HG03571 (cell line): ENCODE measurements around the gene ARF6.
"Not testable (repeated sequence)": the region's sequence is repeated elsewhere in the genome, so short reads cannot be mapped to it uniquely, and the experiment has no call there.

Experiments
- ATAC-seq: cut with Tn5 transposase; IDR thresholded peaks from one replicate; pipeline ENCODE4 v1.9.1; 2021; ENCODE audit not compliant: unreplicated experiment

ARF6 gene

DNA sequence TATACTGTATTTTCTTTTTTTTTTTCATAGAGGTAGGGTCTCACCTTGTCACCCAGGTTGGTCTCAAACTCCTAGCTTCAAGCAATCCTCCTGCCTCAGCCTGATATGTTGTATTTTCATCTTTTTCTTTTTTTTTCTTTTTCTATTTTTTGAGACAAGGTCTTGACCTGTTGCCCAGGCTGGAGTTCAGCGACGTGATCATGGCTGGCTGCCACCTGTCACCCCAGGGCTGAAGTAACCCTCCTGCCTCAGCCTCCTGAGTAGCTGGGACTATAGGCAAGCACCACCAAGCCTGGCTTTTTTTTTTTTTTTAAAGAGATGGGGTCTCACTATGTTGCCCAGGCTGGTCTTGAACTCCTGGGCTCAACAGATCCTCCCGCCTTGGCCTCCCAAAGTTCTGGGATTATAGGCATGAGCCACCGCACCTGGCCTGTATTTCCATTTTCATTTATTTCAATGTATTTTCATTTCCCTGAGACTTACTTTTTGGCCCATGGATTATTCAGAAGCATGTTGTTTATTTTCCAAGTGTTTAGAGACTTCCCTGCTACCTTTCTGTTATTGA is 16.2 kb upstream of the ARF6 start:
- no peak for ATAC-seq

DNA sequence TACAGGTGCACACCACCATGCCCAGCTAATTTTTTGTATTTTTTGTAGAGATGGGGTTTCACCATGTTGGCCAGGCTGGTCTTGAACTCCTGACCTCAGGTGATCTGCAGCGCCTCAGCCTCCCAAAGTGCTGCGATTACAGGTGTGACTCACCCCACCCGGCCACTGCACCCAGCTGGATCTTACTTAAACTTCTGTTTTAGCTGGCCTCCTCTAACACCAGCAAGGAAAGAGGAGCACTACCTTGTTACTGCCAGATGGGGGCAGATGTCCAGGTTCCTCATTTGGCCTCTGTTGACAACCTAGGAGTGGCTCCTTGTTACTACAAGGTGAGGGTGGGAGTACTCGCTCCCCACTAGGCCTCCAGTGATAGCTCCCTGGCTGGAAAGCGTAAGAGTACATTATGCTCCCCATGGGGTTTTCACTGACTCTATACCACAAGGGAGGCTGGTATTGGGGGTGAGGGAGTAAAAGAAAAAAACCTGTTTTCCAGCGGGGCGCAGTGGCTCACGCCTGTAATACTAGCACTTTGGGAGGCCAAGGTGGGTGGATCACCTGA is 13.2 kb upstream of the ARF6 start:
- peak; percentile 77 for ATAC-seq

DNA sequence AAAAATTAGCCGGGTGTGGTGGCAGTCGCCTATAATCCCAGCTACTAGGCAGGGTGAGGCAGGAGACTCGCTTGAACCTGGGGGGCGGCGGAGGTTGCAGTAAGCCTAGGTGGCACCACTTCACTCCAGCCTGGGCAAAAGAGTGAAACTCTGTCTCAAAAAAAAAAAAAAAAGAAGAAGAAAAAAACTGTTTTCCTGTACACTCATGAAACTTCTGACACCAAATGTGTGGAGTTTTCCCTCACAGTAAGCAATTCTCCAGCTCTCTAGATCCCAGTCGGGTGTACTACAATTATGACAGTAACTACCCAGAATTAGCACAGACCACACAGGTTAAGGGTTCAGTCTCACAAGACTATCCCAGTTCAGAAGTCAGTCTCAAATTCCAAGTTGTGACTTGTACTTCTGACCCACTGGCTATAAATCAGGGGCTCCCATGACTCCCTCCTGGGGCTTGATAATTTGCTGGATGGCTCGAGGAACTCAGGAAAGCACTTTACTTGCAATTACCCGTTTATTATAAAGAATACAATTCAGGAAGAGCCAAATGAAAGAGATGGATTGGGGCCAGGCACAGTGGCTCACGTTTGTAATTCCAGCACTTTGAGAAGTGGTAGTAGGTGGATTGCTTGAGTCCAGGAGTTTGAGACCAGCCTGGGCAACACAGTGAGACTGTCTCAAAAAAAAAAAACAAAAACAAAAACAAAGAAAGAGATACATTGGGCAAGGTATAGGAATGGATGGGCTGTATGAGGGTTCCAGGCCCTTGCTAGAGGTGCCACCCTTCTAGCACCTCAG is 12.4 kb upstream of the ARF6 start:
- ATAC-seq = no peak

DNA sequence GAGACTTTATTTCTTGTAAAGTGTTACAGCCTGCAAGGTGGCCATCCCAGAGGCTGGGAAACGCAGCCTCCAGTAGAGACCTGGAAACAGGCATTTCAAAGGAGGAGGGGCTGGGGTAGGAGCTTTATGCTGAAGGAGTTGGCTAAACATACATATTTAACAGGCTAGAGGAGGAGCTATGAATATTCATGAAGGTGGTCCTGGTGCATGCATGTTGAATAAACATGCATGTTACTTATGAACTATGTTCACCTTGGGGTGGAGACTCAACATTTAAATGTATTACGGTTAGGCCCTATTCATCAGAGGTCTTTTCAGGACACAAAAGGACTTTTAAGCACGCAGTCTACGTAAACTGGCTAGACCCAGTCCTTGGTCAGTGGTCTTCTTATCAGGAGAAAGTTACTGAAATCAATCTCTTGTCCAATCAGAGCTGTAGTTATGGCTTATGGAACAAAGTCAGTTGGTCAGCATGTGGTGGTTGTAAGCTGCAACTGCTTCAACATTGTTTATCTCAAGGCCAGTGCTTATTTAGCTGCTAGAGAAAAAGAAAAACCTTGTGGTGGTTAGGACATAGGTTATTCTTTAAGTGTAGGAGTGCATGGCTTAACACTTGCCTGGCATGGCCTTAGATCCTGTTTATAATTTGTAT is 11.4 kb upstream of the ARF6 start:
- no peak for ATAC-seq

DNA sequence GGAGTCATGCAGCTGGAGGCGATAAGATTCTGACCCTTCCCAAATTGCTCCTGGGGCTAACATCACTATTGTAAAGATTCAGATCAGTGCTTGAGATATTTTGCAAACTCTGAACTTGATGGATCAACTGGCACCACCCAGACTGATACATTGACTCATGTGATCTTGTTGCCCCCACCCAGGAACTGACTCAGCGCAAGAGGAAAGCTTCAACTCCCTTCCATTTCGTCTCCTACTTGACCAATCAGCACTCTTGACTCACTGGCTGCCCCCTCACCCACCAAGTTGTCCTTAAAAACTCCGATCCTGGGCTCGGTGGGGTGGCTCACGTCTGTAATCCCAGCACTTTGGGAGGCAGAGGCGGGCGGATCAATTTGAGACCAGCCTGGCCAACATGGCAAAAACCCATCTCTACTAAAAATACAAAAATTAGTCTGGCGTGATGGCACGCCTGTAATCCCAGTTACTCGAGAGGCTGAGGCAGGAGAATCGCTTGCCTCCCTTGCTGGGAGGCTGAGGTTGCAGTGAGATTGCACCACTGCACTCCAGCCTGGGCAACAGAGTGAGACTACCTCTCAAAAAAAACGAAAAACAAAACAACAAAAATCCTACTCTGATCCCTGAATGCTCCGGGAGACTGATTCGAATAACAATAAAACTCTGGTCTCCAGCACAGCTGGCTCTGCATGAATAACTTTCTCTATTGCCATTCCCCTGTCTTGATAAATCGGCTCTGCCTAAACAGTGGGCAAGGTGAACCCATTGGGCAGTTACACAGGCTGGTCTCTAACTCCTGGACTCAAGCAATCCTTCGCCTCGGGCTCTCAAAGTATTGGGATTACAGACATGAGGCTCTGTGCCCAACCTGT is 9.8 kb upstream of the ARF6 start:
- ATAC-seq = no peak

DNA sequence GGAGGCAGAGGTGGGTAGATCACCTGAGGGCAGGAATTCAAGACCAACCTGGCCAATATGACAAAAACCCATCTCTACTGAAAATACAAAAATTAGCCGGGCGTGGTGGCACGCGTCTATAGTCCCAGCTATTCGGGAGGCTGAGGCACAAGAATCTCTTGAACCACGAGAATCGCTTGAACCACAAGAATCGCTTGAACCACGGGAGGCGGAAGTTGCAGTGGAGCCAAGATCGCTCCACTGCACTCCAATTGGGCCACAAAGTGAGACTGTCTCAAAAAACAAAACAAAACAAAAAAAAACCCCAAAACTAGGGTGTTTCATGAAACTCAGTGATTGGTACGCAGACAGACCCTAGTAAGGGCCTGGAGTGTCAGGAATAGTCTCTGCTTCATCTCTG is 6.4 kb upstream of the ARF6 start:
- ATAC-seq = no peak

DNA sequence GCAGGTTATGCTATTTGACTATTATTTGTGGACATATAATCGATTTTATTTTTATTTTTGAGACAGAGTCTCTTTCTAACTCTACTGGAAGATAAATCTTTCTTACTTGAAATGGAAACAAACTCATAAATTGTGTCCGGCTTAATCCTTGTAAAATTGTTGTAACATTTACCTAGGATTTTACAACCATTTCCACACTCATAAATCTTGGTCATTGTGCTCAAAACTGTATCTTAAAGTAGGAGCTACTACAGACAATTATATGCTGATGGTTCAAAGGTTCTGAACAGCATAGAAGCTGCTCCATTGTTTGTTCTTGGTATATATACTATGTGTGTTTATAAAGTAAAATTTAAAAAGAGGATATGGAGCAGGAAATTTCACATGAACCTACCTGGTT is 4.6 kb upstream of the ARF6 start:
- ATAC-seq = no peak

DNA sequence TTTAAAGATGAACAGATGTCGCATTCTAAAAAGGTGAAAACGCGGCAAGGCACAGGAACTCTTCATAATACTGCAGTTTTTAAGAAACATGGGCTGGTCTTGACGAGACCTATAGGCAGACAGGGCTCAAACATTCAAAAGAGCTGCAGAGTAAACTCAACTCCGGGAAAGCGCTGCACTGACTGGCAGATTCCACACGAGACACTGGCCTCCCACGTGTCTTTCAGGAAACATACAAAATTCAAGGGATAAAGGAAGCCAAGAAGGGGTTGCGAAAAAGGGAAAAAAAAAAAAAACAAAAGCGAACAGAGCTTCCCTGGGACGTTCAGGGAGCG is 614 bp upstream of the ARF6 start:
- peak; percentile 24 for ATAC-seq

DNA sequence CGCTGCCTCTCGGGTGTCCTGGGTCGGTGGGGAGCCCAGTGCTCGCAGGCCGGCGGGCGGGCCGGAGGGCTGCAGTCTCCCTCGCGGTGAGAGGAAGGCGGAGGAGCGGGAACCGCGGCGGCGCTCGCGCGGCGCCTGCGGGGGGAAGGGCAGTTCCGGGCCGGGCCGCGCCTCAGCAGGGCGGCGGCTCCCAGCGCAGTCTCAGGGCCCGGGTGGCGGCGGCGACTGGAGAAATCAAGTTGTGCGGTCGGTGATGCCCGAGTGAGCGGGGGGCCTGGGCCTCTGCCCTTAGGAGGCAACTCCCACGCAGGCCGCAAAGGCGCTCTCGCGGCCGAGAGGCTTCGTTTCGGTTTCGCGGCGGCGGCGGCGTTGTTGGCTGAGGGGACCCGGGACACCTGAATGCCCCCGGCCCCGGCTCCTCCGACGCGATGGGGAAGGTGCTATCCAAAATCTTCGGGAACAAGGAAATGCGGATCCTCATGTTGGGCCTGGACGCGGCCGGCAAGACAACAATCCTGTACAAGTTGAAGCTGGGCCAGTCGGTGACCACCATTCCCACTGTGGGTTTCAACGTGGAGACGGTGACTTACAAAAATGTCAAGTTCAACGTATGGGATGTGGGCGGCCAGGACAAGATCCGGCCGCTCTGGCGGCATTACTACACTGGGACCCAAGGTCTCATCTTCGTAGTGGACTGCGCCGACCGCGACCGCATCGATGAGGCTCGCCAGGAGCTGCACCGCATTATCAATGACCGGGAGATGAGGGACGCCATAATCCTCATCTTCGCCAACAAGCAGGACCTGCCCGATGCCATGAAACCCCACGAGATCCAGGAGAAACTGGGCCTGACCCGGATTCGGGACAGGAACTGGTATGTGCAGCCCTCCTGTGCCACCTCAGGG is 679 bp downstream of the ARF6 start:
- ATAC-seq = peak; percentile 42

DNA sequence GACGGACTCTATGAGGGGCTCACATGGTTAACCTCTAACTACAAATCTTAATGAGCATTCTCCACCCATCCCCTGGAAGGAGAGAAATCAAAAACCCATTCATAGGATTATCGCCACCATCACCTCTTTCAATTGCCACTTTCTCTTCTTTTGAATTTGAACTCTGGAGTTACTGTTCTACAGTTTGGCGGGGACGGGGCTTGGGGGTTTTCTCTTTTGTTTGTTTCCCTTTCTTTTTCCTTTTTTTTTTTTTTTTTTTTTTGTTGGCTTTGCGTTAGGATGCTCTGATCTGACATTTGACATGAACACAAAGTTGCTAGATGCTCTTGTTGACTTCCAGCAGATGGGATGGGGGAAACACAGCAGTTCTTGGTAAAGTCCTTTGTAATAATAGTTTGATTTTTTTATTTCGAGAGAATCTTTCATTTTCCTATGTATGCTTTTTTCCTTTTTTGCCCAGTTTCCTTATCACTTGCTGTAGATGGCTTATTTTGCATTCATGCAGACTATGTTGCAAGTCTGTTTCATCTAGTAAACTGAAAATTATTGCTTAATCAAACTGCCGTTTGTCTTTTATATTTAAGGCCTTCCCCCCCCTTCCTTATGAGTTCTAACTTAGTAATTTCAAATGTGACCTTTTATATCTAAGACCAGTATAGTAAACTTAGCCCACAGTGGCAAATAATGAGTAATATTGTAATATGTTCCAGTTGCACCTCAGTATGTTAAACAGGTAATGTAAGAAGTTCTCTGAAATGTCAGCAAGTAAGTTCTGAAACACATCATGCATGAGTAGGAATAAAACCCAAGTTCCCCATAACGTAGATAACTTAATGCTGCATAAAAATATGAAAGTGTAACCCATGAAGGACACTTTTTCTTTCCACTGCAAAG is 1.6 kb downstream of the ARF6 start:
- not testable (repeated sequence) for ATAC-seq

DNA sequence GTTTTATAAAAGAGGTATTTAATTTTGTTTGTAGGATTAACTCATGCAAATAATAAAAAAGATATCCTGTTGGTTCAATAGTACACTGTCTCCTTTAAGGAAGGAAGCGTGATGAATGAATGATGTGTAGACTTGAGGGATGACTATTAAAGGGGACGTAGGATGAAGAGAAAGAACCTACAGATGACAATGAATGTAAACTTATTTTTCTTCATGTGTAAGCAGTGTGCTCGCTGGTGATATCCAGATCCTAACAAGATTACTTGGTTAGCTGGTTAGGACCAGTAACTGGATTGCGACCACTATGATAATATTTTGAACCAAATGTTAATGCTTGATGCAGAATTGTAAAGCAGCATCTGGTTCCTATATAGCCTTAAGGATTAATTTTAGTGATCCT is 2.6 kb downstream of the ARF6 start:
- no peak for ATAC-seq

DNA sequence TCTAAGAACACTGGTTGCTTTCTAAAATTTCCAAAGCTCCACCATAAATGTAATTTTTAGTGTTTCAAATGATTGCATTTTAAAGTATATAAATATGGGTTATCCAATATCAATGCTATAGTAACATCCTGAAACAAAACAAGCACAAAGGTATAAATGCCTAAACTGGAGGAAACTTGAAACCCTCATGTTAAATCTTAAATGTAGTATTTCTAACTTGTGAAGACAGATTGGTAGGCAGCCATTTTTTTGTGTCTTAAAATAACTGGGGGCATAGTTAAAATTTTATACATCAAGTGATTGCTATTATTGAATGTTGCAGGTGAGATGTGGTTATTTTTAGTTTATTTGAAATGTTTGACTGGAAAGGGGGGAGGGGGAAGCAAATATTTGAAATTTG is 3.4 kb downstream of the ARF6 start:
- not testable (repeated sequence) for ATAC-seq

DNA sequence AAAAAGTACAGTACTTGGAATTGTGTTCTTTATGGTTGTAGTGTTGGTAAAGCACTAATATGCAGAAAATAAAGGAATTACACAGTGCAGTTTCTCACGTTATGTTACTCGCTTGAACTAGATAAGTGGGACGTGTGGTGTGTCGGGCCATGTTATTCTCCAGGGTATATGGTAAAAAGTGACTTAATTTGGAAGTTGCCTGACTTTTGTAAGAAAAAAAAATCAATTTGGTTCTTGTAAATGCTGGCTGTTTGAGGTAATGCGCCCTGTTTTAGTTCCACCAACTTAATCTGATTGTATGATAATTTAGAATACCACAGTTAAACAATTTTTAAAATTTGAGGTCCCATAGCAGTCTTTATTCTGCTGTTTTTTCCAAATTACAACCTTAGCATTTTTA is 4.1 kb downstream of the ARF6 start:
- ATAC-seq = no peak

DNA sequence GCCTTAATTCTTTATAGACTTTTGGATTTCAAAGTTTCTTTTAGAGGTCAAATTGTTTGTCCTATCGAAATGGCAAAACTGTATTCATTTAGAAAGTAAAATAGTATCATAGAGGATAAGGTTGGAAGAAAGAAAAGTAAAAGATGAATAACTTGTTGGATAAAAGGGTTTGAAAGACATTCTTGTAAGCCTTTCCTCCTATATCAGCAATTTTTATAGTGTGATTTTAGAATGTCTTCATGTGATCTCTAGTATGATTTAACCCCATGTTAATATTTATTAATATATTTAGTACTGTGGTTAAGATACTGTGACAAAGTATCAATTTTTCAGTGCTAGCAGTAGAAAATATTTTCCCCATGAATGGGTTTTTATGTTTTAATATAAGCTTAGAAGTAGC is 4.5 kb downstream of the ARF6 start:
- no peak for ATAC-seq

DNA sequence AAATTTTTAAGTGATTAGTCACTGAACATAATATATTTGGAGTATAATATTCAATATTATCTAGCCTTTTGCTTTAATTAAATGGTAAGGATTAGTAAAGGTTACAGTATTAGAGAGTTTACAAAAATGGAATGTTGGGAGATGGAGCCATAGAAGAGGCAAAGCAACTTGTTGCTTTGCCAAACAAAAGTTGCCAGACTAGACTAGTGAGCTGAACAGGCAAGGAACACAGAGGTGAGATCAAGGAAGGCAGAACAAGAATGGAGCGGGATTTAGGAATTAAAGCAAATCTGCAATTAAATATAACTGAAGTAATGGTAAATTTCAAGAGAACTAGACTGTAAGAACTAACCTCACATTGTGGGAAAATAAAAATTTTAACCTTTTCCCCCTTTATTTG is 5.1 kb downstream of the ARF6 start:
- ATAC-seq = no peak

DNA sequence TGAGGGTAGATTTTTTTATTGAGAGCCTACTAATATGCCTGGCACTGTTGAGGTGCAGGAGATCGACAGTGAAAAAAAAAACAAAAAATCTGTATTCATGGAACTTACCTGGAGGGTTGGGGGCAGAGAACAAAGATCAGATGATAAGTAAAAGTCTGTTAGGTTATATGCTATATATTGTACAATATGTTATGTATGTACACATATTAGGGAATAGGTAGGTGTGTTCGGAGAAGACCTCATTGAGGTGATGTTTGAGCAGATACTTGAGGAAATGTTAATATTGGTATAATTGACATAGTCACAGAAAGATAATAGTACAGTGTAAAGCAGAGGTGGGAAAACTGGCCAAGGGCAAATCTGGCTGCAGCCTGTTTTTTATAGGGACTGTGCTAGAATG is 5.6 kb downstream of the ARF6 start:
- ATAC-seq = no peak

DNA sequence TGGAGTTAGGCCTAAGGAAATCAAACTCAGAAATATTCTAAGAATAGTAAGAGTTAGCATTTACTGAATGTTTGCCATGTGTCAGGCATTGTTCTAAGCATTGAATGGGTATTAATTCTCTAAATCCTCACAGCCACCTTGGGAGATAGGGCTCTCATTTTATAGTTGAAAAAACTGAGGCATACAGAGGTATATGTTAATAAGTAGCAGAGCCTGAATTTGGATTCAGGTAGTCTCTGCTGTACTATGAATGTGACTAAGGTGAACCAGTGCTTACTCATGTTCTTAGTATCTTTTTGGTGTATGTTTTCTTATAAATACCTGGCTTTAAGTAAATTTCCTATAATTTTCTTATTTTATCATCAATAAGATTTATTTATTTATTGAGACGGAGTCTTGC is 8.1 kb downstream of the ARF6 start:
- no peak for ATAC-seq

DNA sequence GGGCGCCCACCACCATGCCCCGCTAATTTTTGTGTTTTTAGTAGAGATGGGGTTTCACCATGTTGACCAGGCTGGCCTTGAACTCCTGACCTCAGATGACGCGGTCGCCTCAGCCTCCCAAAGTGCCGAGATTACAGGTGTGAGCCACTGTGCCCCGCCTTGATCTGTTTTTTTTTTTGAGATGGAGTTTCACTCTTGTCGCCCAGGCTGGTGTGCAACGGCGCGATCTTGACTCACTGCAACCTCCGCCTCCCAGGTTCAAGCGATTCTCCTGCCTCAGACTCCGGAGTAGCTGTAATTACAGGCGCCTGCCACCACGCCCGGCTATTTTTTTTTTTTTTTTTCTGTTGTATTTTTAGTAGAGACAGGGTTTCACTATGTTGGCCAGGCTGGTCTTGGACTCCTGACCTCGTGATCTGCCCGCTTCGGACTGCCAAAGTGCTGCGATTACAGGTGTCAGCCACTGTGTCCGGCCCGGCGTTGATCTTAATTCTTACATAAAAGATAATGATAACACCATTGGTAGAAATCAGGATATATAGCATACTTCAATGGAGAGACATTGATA is 9.9 kb downstream of the ARF6 start:
- not testable (repeated sequence) for ATAC-seq

DNA sequence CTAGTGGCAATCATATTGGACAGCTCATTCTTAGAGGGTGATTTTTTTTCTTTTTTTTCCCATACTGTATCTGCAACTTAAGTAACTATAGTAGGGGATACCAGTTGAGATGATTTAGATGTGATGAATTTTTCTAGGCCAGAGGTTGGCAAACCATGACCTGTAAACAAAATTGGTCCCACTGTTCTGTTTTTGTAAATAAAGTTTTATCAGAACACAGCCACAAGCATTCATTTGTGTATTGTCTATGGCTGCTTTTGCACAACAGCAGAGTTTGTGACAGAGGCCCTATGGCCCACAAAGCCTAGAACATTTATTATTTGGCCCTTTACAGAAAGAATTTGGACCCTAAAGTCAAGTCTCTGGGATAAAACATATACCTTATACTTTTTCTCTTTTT is 11.4 kb downstream of the ARF6 start:
- ATAC-seq = no peak
